K562 (cell line): Measurements from ENCODE around the gene ALKBH3. TPM values are rescaled to one million over a fixed set of nuclear protein-coding genes. Genes with fewer than 3 reads are reported as not detected.
A peak's percentile ranks its signal among the peaks of the same experiment; 100 is the strongest.

ENCODE experiments used
- ADNP ChIP-seq: fragments of 200-800 bp; sonication (Bioruptor generic); IDR thresholded peaks from 2 replicates; pipeline ENCODE4 v1.6.1; 2016; ENCODE audit warnings: missing genetic modification characterization, missing compliant biosample characterization
- ARNT ChIP-seq, 2 experiments: fragments of 450-650 bp; IDR thresholded peaks; 2 replicates each; pipeline ENCODE4 v1.6.1; 2016; ENCODE audit warnings: mild to moderate bottlenecking in 1 of 2
- CTBP1 ChIP-seq: fragments of 450-650 bp; IDR thresholded peaks from 2 replicates; pipeline ENCODE4 v1.6.1; 2016; ENCODE audit warnings: borderline replicate concordance
- DNMT1 ChIP-seq: fragments of 450-650 bp; IDR thresholded peaks from 2 replicates; pipeline ENCODE4 v1.6.1; 2016; ENCODE audit warnings: antibody characterized with exemption, mild to moderate bottlenecking
- ETS2 ChIP-seq: IDR thresholded peaks from 2 replicates; pipeline ENCODE4 v1.6.1; 2016; ENCODE audit warnings: borderline replicate concordance, missing genetic modification characterization, mild to moderate bottlenecking, moderate library complexity, missing compliant biosample characterization; ENCODE audit not compliant: poor library complexity, severe bottlenecking
- FIP1L1 ChIP-seq: fragments of 200-400 bp; formaldehyde crosslinking; IDR thresholded peaks from 2 replicates; pipeline ENCODE4 v1.6.1; 2018; ENCODE audit warnings: mild to moderate bottlenecking, low read depth, low read length; ENCODE audit not compliant: poor library complexity, severe bottlenecking
- FOS ChIP-seq: IDR thresholded peaks from 3 replicates; pipeline ENCODE4 v1.6.1; 2011; ENCODE audit not compliant: insufficient read length; ENCODE audit errors: extremely low read depth
- GABPA ChIP-seq: fragments of 200-800 bp; sonication (Bioruptor generic); conservative IDR thresholded peaks from 2 replicates; pipeline ENCODE4 v1.6.1; 2016; ENCODE audit warnings: low read depth, missing genetic modification characterization, missing compliant biosample characterization
- LCOR ChIP-seq: sonication (generic); formaldehyde crosslinking; IDR thresholded peaks from 2 replicates; pipeline ENCODE4 v1.8.0; 2022; ENCODE audit warnings: mild to moderate bottlenecking, missing genetic modification reagents
- MAX ChIP-seq: sonication (generic); formaldehyde crosslinking; IDR thresholded peaks from 2 replicates; pipeline ENCODE4 v1.9.0; 2022; ENCODE audit warnings: mild to moderate bottlenecking, missing genetic modification reagents
- MBD2 ChIP-seq: sonication (generic); IDR thresholded peaks from 2 replicates; pipeline ENCODE4 v1.6.1; 2016; ENCODE audit warnings: low read depth, borderline replicate concordance
- MXD1 ChIP-seq: fragments of 250-450 bp; sonication (Bioruptor Pico); IDR thresholded peaks from 2 replicates; pipeline ENCODE4 v1.8.0; 2021; ENCODE audit warnings: borderline replicate concordance, mild to moderate bottlenecking, moderate library complexity; ENCODE audit not compliant: poor library complexity, severe bottlenecking
- NEUROD1 ChIP-seq: fragments of 150-350 bp; IDR thresholded peaks from 2 replicates; pipeline ENCODE4 v1.6.1; 2014; ENCODE audit warnings: borderline replicate concordance, low read length, low read depth; ENCODE audit not compliant: partially characterized antibody
- NFRKB ChIP-seq: fragments of 450-650 bp; IDR thresholded peaks from 2 replicates; pipeline ENCODE4 v1.6.1; 2016; ENCODE audit warnings: low read depth
- NR4A1 ChIP-seq, 2 experiments: fragments of 250-450 bp in 1 of 2; fragments of 450-650 bp in 1 of 2; sonication (Bioruptor Pico) in 1 of 2; IDR thresholded peaks; 2 replicates each; pipeline versions ENCODE4 v1.4.0 to v1.6.1; 2016 to 2020; ENCODE audit warnings: mild to moderate bottlenecking in 2 of 2, missing compliant biosample characterization in 1 of 2, missing genetic modification characterization in 1 of 2, moderate library complexity in 1 of 2
- PKNOX1 ChIP-seq: fragments of 450-650 bp; IDR thresholded peaks from 2 replicates; pipeline ENCODE4 v1.6.1; 2016
- SREBF1 ChIP-seq: fragments of 150-350 bp; IDR thresholded peaks from 2 replicates; pipeline ENCODE4 v1.6.1; 2014; ENCODE audit warnings: antibody characterized with exemption, low read depth, low read length, borderline replicate concordance
- STAT5A ChIP-seq: IDR thresholded peaks from 2 replicates; pipeline ENCODE4 v1.6.1; 2012; ENCODE audit warnings: low read length, inconsistent platforms, borderline replicate concordance
- TCF15 ChIP-seq: fragments of 250-450 bp; sonication (Bioruptor Pico); IDR thresholded peaks from 2 replicates; pipeline ENCODE4 v1.8.0; 2022; ENCODE audit warnings: moderate library complexity, mild to moderate bottlenecking, inconsistent platforms
- TFE3 ChIP-seq: fragments of 450-650 bp; formaldehyde crosslinking; IDR thresholded peaks from 2 replicates; pipeline ENCODE4 v1.4.0; 2020; ENCODE audit warnings: mild to moderate bottlenecking, mixed read lengths
- THRAP3 ChIP-seq: fragments of 450-650 bp; IDR thresholded peaks from 2 replicates; pipeline ENCODE4 v1.6.1; 2016; ENCODE audit warnings: mild to moderate bottlenecking, inconsistent platforms, borderline replicate concordance
- ZNF143 ChIP-seq: sonication (generic); formaldehyde crosslinking; IDR thresholded peaks from 2 replicates; pipeline ENCODE4 v1.9.0; 2022; ENCODE audit warnings: mild to moderate bottlenecking, missing genetic modification reagents
- polyA plus RNA-seq, 8 experiments: library from polyadenylated mRNA; depleted of rRNA in 4 of 8; stranded (reverse) in 5 of 8; unstranded in 3 of 8; fragments of >200 nt; fragmentation: Nextera tagmentation in 2 of 8; fragmentation: Illumina TruSeq in 1 of 8; extraction: Ambion mirVana in 2 of 8; extraction: Trizol in 1 of 8; gene quantifications; 2 replicates each; pipeline versions ENCODE4 v1.2.1 to v1.2.3, GENCODE V29; 2011 to 2014; ENCODE audit warnings: inconsistent platforms in 1 of 8, missing spikeins in 1 of 8
- total RNA-seq, 7 experiments: library from RNA; depleted of rRNA in 6 of 7; stranded (reverse); fragments of >200 nt in 6 of 7; fragmentation: Illumina TruSeq in 2 of 7; extraction: Trizol in 2 of 7; gene quantifications; 2 replicates each; pipeline versions ENCODE4 v1.2.1 to v1.2.3, GENCODE V29; 2011 to 2021; ENCODE audit warnings: low replicate concordance in 1 of 7

ALKBH3 gene
- total and polyA plus RNA-seq, 9 of the 15 experiments (the other 6 are each of a cell fraction or from before 2014, with no cell fraction given) = 16.0 to 49.9 (median 36.5) TPM

- no peak for TF ChIP-seq FIP1L1
- TF ChIP-seq NFRKB = peak; percentile 85; the same call in 1 of the 2 replicates
- TF ChIP-seq ARNT (IDR thresholded peaks at IDR 0.05) = peak; percentile 49 to 64; a peak in 1 of 4 replicates
- no peak for TF ChIP-seq SREBF1
- TF ChIP-seq PKNOX1 = no peak
- TF ChIP-seq ADNP (tag) = peak; percentile 69; the same call in 1 of the 2 replicates
- TF ChIP-seq STAT5A = peak; percentile 75; the same call in 1 of the 2 replicates
- no peak for TF ChIP-seq FOS
- 0 out of 2 replicates have a peak, but pooled peaks have one; percentile 9 for TF ChIP-seq CTBP1
- TF ChIP-seq ZNF143 (CRISPR knock-in tag) = no peak; the same call in 1 of the 2 replicates
- peak; percentile 96 for TF ChIP-seq ETS2
- no peak for TF ChIP-seq DNMT1
- no peak for TF ChIP-seq THRAP3
- peak; percentile 17; the same call in 1 of the 2 replicates for TF ChIP-seq MBD2
- TF ChIP-seq TFE3 (CRISPR knock-in tag) = peak; percentile 68
- TF ChIP-seq NR4A1 (CRISPR knock-in tag; IDR thresholded peaks at IDR 0.05) = peak; percentile 96; the same call in 1 of the 2 replicates
- TF ChIP-seq NR4A1 (tag; IDR thresholded peaks at IDR 0.05) = peak; percentile 100
- peak; percentile 26 for TF ChIP-seq NEUROD1
- TF ChIP-seq TCF15 (CRISPR knock-in tag) = peak; percentile 98
- peak; percentile 28; the same call in 1 of the 2 replicates for TF ChIP-seq MAX
- peak; percentile 89 for TF ChIP-seq MXD1 (CRISPR knock-in tag)
- peak; percentile 27; the same call in 1 of the 2 replicates for TF ChIP-seq GABPA (tag)
- peak; percentile 95 for TF ChIP-seq LCOR (CRISPR knock-in tag)
These were observed 72.0 kb downstream of the ALKBH3 start (continued) for GRCh38 chr11:43952401-43953342.
